ENCODE data around the gene BARD1. TPM values are rescaled to one million over a fixed set of nuclear protein-coding genes. Genes with fewer than 3 reads are reported as not detected.

BARD1 gene
- total RNA-seq, 5 donors from 2014 or later (not counting 1 experiment from before 2014, with no cell fraction given), result 6.7 to 12.1 (median 11.1) TPM

- Histone ChIP-seq H3K4me3 (ENCODE audit: control insufficient read depth in 1 of 2, extremely low read depth in 1 of 2, low read length in 1 of 2) (no peak overlapping the region), H3K4me1 (ENCODE audit: control insufficient read depth in 1 of 2, extremely low read depth in 1 of 2, insufficient read depth in 2 of 2, low read length in 2 of 2) (no peaks in the 10 kb centered on the region), H3K9me3 (no peaks in the 10 kb centered on the region), H3K27me3 (replicated peaks in 1 of 2; ENCODE audit: control insufficient read depth in 2 of 2, extremely low read depth in 1 of 2, insufficient read depth in 2 of 2, low read length in 1 of 2) (no peaks in the 10 kb centered on the region), H3K36me3 (ENCODE audit: control insufficient read depth in 2 of 2, extremely low read depth in 1 of 2, insufficient read depth in 1 of 2, low read length in 1 of 2) (peaks cover 0 to 16% of the 10 kb centered on the region in 2 donors), H3K27ac (ENCODE audit: low read length) (no peak overlapping the region)
- Mint-ChIP-seq H3K27me3 (no peaks in the 10 kb centered on the region), H3K4me3 (no peak overlapping the region), H3K27ac (no peak overlapping the region), H3K9me3 (peaks cover 6 to 14% (median 7%) of the 10 kb centered on the region in 3 donors), H3K36me3 (peaks cover 68% of the 10 kb centered on the region), H3K4me1 (peaks cover 0 to 11% (median 0%) of the 10 kb centered on the region in 3 donors)
- ChIA-PET CTCF (interaction anchor here in 1 of 2 donors (0.6 kb wide), 1 partner anchor 531 kb away, joined by 3 read pairs; no protein-coding TSS in a partner anchor), POLR2A (no interaction called here)
- ATAC-seq (replicated peaks in 1 of 4), result no peak
- no CpG with 5 or more reads among the region's 2 CpGs for WGBS (ENCODE audit: insufficient coverage)
- DNase-seq, result no peak
Measured at GRCh38 chr2:214781226-214781625, 28.3 kb downstream of the BARD1 start.

- Mint-ChIP-seq H3K36me3 (peaks cover 59% of the 10 kb centered on the region), H3K9me3 (no peaks in the 10 kb centered on the region), H3K4me3 (no peak overlapping the region), H3K4me1 (peaks cover 0 to 5% (median 0%) of the 10 kb centered on the region in 3 donors), H3K27ac (no peak overlapping the region), H3K27me3 (no peaks in the 10 kb centered on the region)
- ATAC-seq (replicated peaks in 1 of 4) (no peak), DNase-seq (no peak)
- peaks cover 0 to 13% of the 10 kb centered on the region in 2 donors for H3K36me3 ChIP-seq (ENCODE audit: control insufficient read depth in 2 of 2, extremely low read depth in 1 of 2, insufficient read depth in 1 of 2, low read length in 1 of 2)
- H3K9me3 ChIP-seq, result no peaks in the 10 kb centered on the region
- CTCF ChIA-PET, result no interaction called here
- POLR2A ChIA-PET, result interaction anchor here in 1 of 2 donors (0.6 kb wide), 1 partner anchor 873 kb away, joined by 3 read pairs; no protein-coding TSS in a partner anchor
- H3K27me3 ChIP-seq (replicated peaks in 1 of 2; ENCODE audit: control insufficient read depth in 2 of 2, extremely low read depth in 1 of 2, insufficient read depth in 2 of 2, low read length in 1 of 2), result no peaks in the 10 kb centered on the region
- no peak overlapping the region for H3K4me3 ChIP-seq (ENCODE audit: control insufficient read depth in 1 of 2, extremely low read depth in 1 of 2, low read length in 1 of 2)
- no peak overlapping the region for H3K27ac ChIP-seq (ENCODE audit: low read length)
- H3K4me1 ChIP-seq (ENCODE audit: control insufficient read depth in 1 of 2, extremely low read depth in 1 of 2, insufficient read depth in 2 of 2, low read length in 2 of 2), result no peaks in the 10 kb centered on the region
Measured at GRCh38 chr2:214775971-214776370, 33.5 kb downstream of the BARD1 start.

DNA sequence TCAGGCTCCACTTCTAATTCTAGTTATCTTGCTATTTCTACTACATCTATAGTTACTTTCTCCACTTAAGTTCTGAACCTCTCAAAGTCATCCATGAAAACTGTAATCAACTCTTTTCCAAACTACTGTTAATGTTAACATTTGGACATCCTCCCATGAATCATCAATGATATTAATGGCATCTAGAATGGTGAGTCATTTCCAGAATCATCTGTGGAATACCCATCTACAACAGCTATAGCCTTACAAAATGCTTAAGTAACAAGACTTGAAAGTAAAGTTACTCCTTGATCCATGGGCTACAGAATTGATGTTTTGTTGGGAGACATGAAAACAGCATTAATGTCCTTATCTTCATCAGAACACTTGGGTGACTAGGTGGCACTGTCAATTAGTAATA, 35.4 kb downstream of the BARD1 start:
- H3K27me3 ChIP-seq (replicated peaks in 1 of 2; ENCODE audit: control insufficient read depth in 2 of 2, extremely low read depth in 1 of 2, insufficient read depth in 2 of 2, low read length in 1 of 2), result no peaks in the 10 kb centered on the region
- no peak overlapping the region for H3K27ac Mint-ChIP-seq
- CTCF ChIA-PET, result no interaction called here
- no peaks in the 10 kb centered on the region for H3K9me3 ChIP-seq
- H3K4me3 Mint-ChIP-seq, result no peak overlapping the region
- H3K4me1 Mint-ChIP-seq, result peaks cover 0 to 5% (median 0%) of the 10 kb centered on the region in 3 donors
- POLR2A ChIA-PET, result no interaction called here
- ATAC-seq (replicated peaks in 1 of 4) (no peak), DNase-seq (no peak)
- no peaks in the 10 kb centered on the region for H3K4me1 ChIP-seq (ENCODE audit: control insufficient read depth in 1 of 2, extremely low read depth in 1 of 2, insufficient read depth in 2 of 2, low read length in 2 of 2)
- H3K27ac ChIP-seq (ENCODE audit: low read length), result no peak overlapping the region
- H3K9me3 Mint-ChIP-seq, result no peaks in the 10 kb centered on the region
- H3K4me3 ChIP-seq (ENCODE audit: control insufficient read depth in 1 of 2, extremely low read depth in 1 of 2, low read length in 1 of 2), result no peak overlapping the region
- H3K27me3 Mint-ChIP-seq, result no peaks in the 10 kb centered on the region
- H3K36me3 Mint-ChIP-seq, result peaks cover 40% of the 10 kb centered on the region
- no peaks in the 10 kb centered on the region for H3K36me3 ChIP-seq (ENCODE audit: control insufficient read depth in 2 of 2, extremely low read depth in 1 of 2, insufficient read depth in 1 of 2, low read length in 1 of 2)

DNA sequence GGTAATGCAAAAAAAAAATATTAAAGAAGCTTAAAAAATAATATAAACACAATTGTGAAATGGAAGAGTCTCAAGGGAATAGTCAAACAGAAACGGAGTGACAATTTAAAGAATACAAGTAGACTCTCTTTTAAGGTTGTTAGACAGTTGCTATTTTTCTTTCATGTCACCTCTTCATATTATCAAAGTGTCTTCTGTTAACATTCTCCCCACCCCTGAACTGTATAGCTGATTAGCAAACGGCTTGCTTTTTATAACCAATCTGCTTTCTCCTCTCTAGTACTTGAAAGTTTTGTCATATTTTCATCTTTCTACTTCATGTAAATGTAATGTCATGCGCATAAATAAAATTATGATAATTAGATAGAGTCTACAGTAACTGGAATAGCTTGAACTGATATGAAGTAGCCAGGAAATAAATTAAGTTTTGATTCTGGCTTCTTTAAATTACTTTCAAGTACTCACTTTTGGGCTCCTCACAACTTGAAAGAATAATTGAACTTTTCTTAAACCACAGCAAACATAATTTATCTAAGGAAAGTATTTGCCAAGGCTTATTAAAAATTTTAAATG, 37.0 kb downstream of the BARD1 start:
- no peak overlapping the region for H3K4me3 ChIP-seq (ENCODE audit: control insufficient read depth in 1 of 2, extremely low read depth in 1 of 2, low read length in 1 of 2)
- DNase-seq (no peak), ATAC-seq (replicated peaks in 1 of 4) (no peak)
- no CpG with 5 or more reads among the region's 3 CpGs for WGBS (ENCODE audit: insufficient coverage)
- Mint-ChIP-seq H3K4me3 (no peak overlapping the region), H3K36me3 (peaks cover 49% of the 10 kb centered on the region), H3K4me1 (peaks cover 0 to 5% (median 0%) of the 10 kb centered on the region in 3 donors), H3K27ac (no peak overlapping the region), H3K27me3 (no peaks in the 10 kb centered on the region), H3K9me3 (no peaks in the 10 kb centered on the region)
- H3K27me3 ChIP-seq (replicated peaks in 1 of 2; ENCODE audit: control insufficient read depth in 2 of 2, extremely low read depth in 1 of 2, insufficient read depth in 2 of 2, low read length in 1 of 2), result no peaks in the 10 kb centered on the region
- H3K36me3 ChIP-seq (ENCODE audit: control insufficient read depth in 2 of 2, extremely low read depth in 1 of 2, insufficient read depth in 1 of 2, low read length in 1 of 2), result peaks cover 0 to under 1% of the 10 kb centered on the region in 2 donors
- H3K27ac ChIP-seq (ENCODE audit: low read length), result no peak overlapping the region
- H3K9me3 ChIP-seq, result no peaks in the 10 kb centered on the region
- ChIA-PET POLR2A (interaction anchor here in 1 of 2 donors (0.6 kb wide), 1 partner anchor 36 kb away, joined by 3 read pairs; no protein-coding TSS in a partner anchor), CTCF (no interaction called here)
- no peaks in the 10 kb centered on the region for H3K4me1 ChIP-seq (ENCODE audit: control insufficient read depth in 1 of 2, extremely low read depth in 1 of 2, insufficient read depth in 2 of 2, low read length in 2 of 2)

GRCh38 chr2:214765180-214765579, 44.3 kb downstream of the BARD1 start:
- no peaks in the 10 kb centered on the region for H3K9me3 Mint-ChIP-seq
- Histone ChIP-seq H3K4me3 (ENCODE audit: control insufficient read depth in 1 of 2, extremely low read depth in 1 of 2, low read length in 1 of 2) (no peak overlapping the region), H3K27ac (ENCODE audit: low read length) (no peak overlapping the region), H3K27me3 (replicated peaks in 1 of 2; ENCODE audit: control insufficient read depth in 2 of 2, extremely low read depth in 1 of 2, insufficient read depth in 2 of 2, low read length in 1 of 2) (no peaks in the 10 kb centered on the region), H3K4me1 (ENCODE audit: control insufficient read depth in 1 of 2, extremely low read depth in 1 of 2, insufficient read depth in 2 of 2, low read length in 2 of 2) (no peaks in the 10 kb centered on the region), H3K36me3 (ENCODE audit: control insufficient read depth in 2 of 2, extremely low read depth in 1 of 2, insufficient read depth in 1 of 2, low read length in 1 of 2) (peaks cover 0 to 4% of the 10 kb centered on the region in 2 donors), H3K9me3 (no peaks in the 10 kb centered on the region)
- 71% methylated on average over 1 of the region's 2 CpGs for WGBS (ENCODE audit: insufficient coverage)
- CTCF ChIA-PET, result no interaction called here
- H3K4me1 Mint-ChIP-seq, result no peaks in the 10 kb centered on the region
- ATAC-seq (replicated peaks in 1 of 4) (no peak), DNase-seq (no peak)
- no peak overlapping the region for H3K27ac Mint-ChIP-seq
- no peaks in the 10 kb centered on the region for H3K27me3 Mint-ChIP-seq
- no peak overlapping the region for H3K4me3 Mint-ChIP-seq
- peaks cover 60% of the 10 kb centered on the region for H3K36me3 Mint-ChIP-seq
- POLR2A ChIA-PET, result no interaction called here

DNA sequence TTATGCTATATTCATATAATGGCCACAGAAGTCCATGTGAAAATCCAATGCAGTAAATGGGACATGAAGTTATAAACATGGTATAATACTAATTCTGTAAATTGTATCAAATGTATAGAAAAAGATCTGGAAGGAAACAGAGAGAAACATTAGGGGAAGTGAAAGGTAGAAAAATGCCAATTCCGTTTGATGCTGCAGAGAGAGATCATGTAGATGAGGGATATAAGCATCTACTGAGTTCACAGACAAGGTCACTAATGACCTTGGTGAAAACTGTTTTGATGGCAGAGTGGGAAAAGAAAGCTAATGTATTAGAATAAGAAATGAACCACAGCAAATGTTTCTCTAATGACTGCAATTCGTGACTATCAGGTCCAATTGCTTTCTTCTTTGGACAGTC, 56.0 kb downstream of the BARD1 start:
- Mint-ChIP-seq H3K9me3 (no peaks in the 10 kb centered on the region), H3K4me1 (no peaks in the 10 kb centered on the region), H3K4me3 (no peak overlapping the region), H3K36me3 (peaks cover 41% of the 10 kb centered on the region), H3K27ac (no peak overlapping the region), H3K27me3 (no peaks in the 10 kb centered on the region)
- H3K9me3 ChIP-seq, result no peaks in the 10 kb centered on the region
- H3K27ac ChIP-seq (ENCODE audit: low read length), result no peak overlapping the region
- no peaks in the 10 kb centered on the region for H3K4me1 ChIP-seq (ENCODE audit: control insufficient read depth in 1 of 2, extremely low read depth in 1 of 2, insufficient read depth in 2 of 2, low read length in 2 of 2)
- no peaks in the 10 kb centered on the region for H3K27me3 ChIP-seq (replicated peaks in 1 of 2; ENCODE audit: control insufficient read depth in 2 of 2, extremely low read depth in 1 of 2, insufficient read depth in 2 of 2, low read length in 1 of 2)
- ChIA-PET CTCF (no interaction called here), POLR2A (no interaction called here)
- no peak for ATAC-seq (replicated peaks in 1 of 4)
- peaks cover 0 to 7% of the 10 kb centered on the region in 2 donors for H3K36me3 ChIP-seq (ENCODE audit: control insufficient read depth in 2 of 2, extremely low read depth in 1 of 2, insufficient read depth in 1 of 2, low read length in 1 of 2)
- DNase-seq, result no peak
- H3K4me3 ChIP-seq (ENCODE audit: control insufficient read depth in 1 of 2, extremely low read depth in 1 of 2, low read length in 1 of 2), result no peak overlapping the region
- WGBS (ENCODE audit: insufficient coverage), result 100% methylated on average over 2 of the region's 2 CpGs

GRCh38 chr2:214750529-214750928, 59.0 kb downstream of the BARD1 start:
- 100% methylated on average over 1 of the region's 2 CpGs for WGBS (ENCODE audit: insufficient coverage)
- peaks cover 36% of the 10 kb centered on the region for H3K36me3 Mint-ChIP-seq

More at GRCh38 chr2:214750529-214750928, 59.0 kb downstream of the BARD1 start:
- ChIA-PET CTCF (interaction anchor here in 1 of 2 donors (0.8 kb wide), 1 partner anchor 40 kb away, joined by 3 read pairs; no protein-coding TSS in a partner anchor), POLR2A (no interaction called here)
- Histone ChIP-seq H3K9me3 (no peaks in the 10 kb centered on the region), H3K27me3 (replicated peaks in 1 of 2; ENCODE audit: control insufficient read depth in 2 of 2, extremely low read depth in 1 of 2, insufficient read depth in 2 of 2, low read length in 1 of 2) (no peaks in the 10 kb centered on the region), H3K4me1 (ENCODE audit: control insufficient read depth in 1 of 2, extremely low read depth in 1 of 2, insufficient read depth in 2 of 2, low read length in 2 of 2) (no peaks in the 10 kb centered on the region), H3K36me3 (ENCODE audit: control insufficient read depth in 2 of 2, extremely low read depth in 1 of 2, insufficient read depth in 1 of 2, low read length in 1 of 2) (peaks cover 0 to 7% of the 10 kb centered on the region in 2 donors), H3K27ac (ENCODE audit: low read length) (no peak overlapping the region), H3K4me3 (ENCODE audit: control insufficient read depth in 1 of 2, extremely low read depth in 1 of 2, low read length in 1 of 2) (no peak overlapping the region)
- Mint-ChIP-seq H3K27me3 (no peaks in the 10 kb centered on the region), H3K27ac (no peak overlapping the region), H3K4me3 (no peak overlapping the region), H3K9me3 (no peaks in the 10 kb centered on the region), H3K4me1 (peaks cover 0 to 3% (median 0%) of the 10 kb centered on the region in 3 donors)
- ATAC-seq (replicated peaks in 1 of 4) (no peak), DNase-seq (no peak)

Measured in T-cell (primary cell).